Small intestine (tissue), 7 donors: ENCODE measurements around the gene CACNA2D1. TPM values are rescaled to one million over a fixed set of nuclear protein-coding genes. Genes with fewer than 3 reads are reported as not detected.

Source experiments
- DNase-seq, 2 donors: peaks; one replicate each; pipeline versions ENCODE4 v3.0.0 to v3.0.0-alpha.2; 2013
- FAIRE-seq: peaks from 2 replicates; lab custom pipeline; 2012; peaks lifted over from hg19 to GRCh38; lab: Jason Lieb, UNC
- H3K27ac ChIP-seq, 3 donors: one replicate each; pipeline ENCODE4 v1.5.1; 2013; ENCODE audit warnings: low read length in 2 of 3, mild to moderate bottlenecking in 2 of 3, control low read depth in 1 of 3, inconsistent platforms in 1 of 3, low read depth in 1 of 3, moderate library complexity in 1 of 3
- H3K27me3 ChIP-seq, 3 donors: one replicate each; pipeline ENCODE4 v1.6.1; 2013; ENCODE audit warnings: low read length in 3 of 3, inconsistent platforms in 1 of 3; ENCODE audit not compliant: control insufficient read depth in 3 of 3, insufficient read depth in 3 of 3
- H3K36me3 ChIP-seq, 3 donors: one replicate each; pipeline ENCODE4 v1.6.1; 2013; ENCODE audit warnings: low read length in 3 of 3, inconsistent platforms in 1 of 3, low read depth in 1 of 3, mild to moderate bottlenecking in 1 of 3, moderate library complexity in 1 of 3; ENCODE audit not compliant: control insufficient read depth in 3 of 3, insufficient read depth in 2 of 3
- H3K4me1 ChIP-seq, 3 donors: one replicate each; pipeline ENCODE4 v1.6.1; 2013; ENCODE audit warnings: low read length in 2 of 3, inconsistent platforms in 1 of 3, low read depth in 1 of 3, mild to moderate bottlenecking in 1 of 3, moderate library complexity in 1 of 3; ENCODE audit not compliant: control insufficient read depth in 3 of 3, insufficient read depth in 2 of 3
- H3K4me3 ChIP-seq, 3 donors: one replicate each; pipeline ENCODE4 v1.5.1; 2013; ENCODE audit warnings: low read length in 3 of 3, control low read depth in 1 of 3, inconsistent platforms in 1 of 3, low read depth in 1 of 3, mild to moderate bottlenecking in 1 of 3, moderate library complexity in 1 of 3
- H3K9me3 ChIP-seq, 2 donors: one replicate each; pipeline ENCODE4 v1.6.1; 2013; ENCODE audit warnings: low read depth in 1 of 2, low read length in 1 of 2; ENCODE audit not compliant: control insufficient read depth in 2 of 2, insufficient read depth in 1 of 2
- WGBS, 3 donors: extraction: QIAGEN DNeasy Blood & Tissue Kit; methylation state at CpG; one replicate each; pipeline ENCODE4 v1.1.7; 2013; 5-methylcytosine and 5-hydroxymethylcytosine counted together
- polyA plus RNA-seq, 4 donors: library from polyadenylated mRNA; stranded (reverse) in 3 of 4; unstranded in 1 of 4; fragments of 200-250 nt in 3 of 4; fragments of 120-200 nt in 1 of 4; gene quantifications; one replicate each; pipeline versions ENCODE4 v1.2.1 to v1.2.3, GENCODE V29; 2013
- donor health status: healthy with polysubstance abuse.
- donor health status: control.
- donor health status: control.
- donor health status: Bipolar disorder and iron deficiency.
- donor health status: healthy.

Gene CACNA2D1
- polyA plus RNA-seq, 4 donors, result 1.3 to 4.8 (median 2.7) TPM

DNA sequence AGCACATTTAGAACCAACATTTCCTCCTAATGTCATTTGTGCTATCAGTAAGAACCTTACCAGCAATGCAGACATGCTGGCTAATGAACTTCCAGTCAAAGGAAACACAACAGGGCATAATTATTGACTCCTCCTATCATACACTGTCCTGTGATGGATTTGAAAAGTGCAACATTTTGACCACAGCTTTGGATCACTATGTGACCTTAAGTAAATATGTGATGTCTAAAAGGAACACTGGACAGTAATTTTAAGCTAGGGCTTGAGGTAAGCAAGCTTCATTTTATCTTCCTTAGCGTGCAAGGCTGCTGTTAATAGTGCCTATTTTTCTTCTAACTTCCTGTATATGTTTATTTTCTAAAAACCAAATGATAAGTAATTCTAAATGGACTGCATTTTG, 433.2 kb downstream of the CACNA2D1 start:
- 73 to 84% (median 80%) methylated on average over 1 of the region's 1 CpG for WGBS, 3 donors
- H3K4me3 ChIP-seq, result no peak overlapping the region
- H3K36me3 ChIP-seq, result no peaks in the 10 kb centered on the region
- no peaks in the 10 kb centered on the region for H3K27me3 ChIP-seq
- H3K4me1 ChIP-seq, result no peaks in the 10 kb centered on the region
- no peak overlapping the region for H3K27ac ChIP-seq
- H3K9me3 ChIP-seq, result no peaks in the 10 kb centered on the region
- no peak for FAIRE-seq
- DNase-seq, result no peak

- Histone ChIP-seq H3K27me3 (no peaks in the 10 kb centered on the region), H3K9me3 (no peaks in the 10 kb centered on the region), H3K27ac (no peak overlapping the region), H3K4me1 (no peaks in the 10 kb centered on the region), H3K36me3 (no peaks in the 10 kb centered on the region), H3K4me3 (no peak overlapping the region)
- no peak for FAIRE-seq
- DNase-seq, result peak in 1 of 2 donors; percentile 77
- WGBS, 3 donors, result 13 to 38% (median 31%) methylated on average over 3 of the region's 3 CpGs
Measured at GRCh38 chr7:82007315-82007714, 436.3 kb downstream of the CACNA2D1 start.

GRCh38 chr7:82005056-82005455, 438.5 kb downstream of the CACNA2D1 start:
- Histone ChIP-seq H3K36me3 (no peaks in the 10 kb centered on the region), H3K9me3 (no peaks in the 10 kb centered on the region), H3K27ac (no peak overlapping the region), H3K4me3 (no peak overlapping the region), H3K27me3 (no peaks in the 10 kb centered on the region), H3K4me1 (no peaks in the 10 kb centered on the region)
- peak in 1 of 2 donors; percentile 69 for DNase-seq
- 22 to 61% (median 39%) methylated on average over 2 of the region's 2 CpGs for WGBS, 3 donors
- peak; percentile 93 for FAIRE-seq

DNA sequence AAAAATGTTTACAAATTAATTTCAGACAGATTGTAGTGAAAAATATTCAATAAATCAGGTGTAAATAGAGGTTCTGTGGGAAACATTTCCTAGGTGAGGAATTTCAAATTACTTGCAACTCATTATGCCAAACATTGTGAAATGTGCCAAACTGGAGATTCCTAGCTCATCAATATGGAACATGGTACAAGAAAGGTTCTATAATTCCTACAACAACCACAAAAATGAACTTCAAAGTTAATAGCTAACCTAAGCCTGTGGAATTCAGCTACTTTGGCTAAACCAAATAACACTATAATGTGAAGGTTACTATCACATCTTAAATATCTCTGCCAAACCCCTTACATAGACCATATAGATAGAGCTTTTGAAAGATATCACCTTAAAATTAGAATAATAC, 450.4 kb downstream of the CACNA2D1 start:
- Histone ChIP-seq H3K4me1 (no peaks in the 10 kb centered on the region), H3K27ac (no peak overlapping the region), H3K9me3 (no peaks in the 10 kb centered on the region), H3K4me3 (no peak overlapping the region), H3K36me3 (no peaks in the 10 kb centered on the region), H3K27me3 (no peaks in the 10 kb centered on the region)
- no peak for FAIRE-seq
- no peak for DNase-seq

- no peaks in the 10 kb centered on the region for H3K4me1 ChIP-seq
- FAIRE-seq, result no peak
Measured at GRCh38 chr7:81990395-81990794, 453.2 kb downstream of the CACNA2D1 start.

DNA sequence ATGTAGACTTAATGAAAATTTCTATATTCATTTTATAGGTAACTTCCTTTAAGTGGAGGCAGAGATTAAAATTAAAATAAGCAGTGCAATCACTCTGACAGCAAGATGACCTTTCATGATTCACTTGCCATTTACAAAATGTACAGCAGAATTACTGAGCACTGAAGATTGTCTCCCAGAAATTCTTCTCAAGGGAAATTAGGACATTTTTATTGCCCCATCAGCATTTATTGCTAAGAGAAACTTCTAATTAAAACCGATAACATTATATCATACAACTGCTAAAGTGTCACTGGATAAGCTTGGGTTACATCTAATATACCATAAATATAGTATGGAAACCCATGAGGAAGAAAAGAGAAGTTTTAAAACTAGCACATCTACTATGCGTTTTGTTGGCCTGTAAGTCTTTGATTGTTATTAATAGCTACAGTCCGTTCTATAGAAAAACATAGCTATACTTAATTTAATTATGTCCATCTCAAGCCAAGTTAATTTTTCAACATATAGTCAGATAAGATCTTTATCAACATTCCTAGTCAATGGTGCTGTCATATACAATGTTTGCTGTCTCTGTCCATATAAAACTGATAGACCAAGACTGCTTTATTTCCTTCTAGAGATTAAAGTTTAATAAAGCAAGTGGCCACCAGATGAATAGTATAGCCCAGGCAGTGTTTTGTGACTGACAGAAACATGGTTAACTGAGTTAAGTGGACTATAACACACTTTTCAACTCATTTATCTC, 456.7 kb downstream of the CACNA2D1 start:
- H3K4me3 ChIP-seq, result no peak overlapping the region
- H3K36me3 ChIP-seq, result no peaks in the 10 kb centered on the region
- no peak overlapping the region for H3K27ac ChIP-seq
- FAIRE-seq (no peak), DNase-seq (no peak)
- no peaks in the 10 kb centered on the region for H3K4me1 ChIP-seq
- no peaks in the 10 kb centered on the region for H3K9me3 ChIP-seq
- no peaks in the 10 kb centered on the region for H3K27me3 ChIP-seq
- 75 to 85% (median 80%) methylated on average over 3 of the region's 3 CpGs for WGBS, 3 donors

More at GRCh38 chr7:81990395-81990794, 453.2 kb downstream of the CACNA2D1 start:
- WGBS, 3 donors, result 87 to 94% (median 91%) methylated on average over 2 of the region's 2 CpGs
- no peak for DNase-seq
- Histone ChIP-seq H3K9me3 (no peaks in the 10 kb centered on the region), H3K4me3 (no peak overlapping the region), H3K27me3 (no peaks in the 10 kb centered on the region), H3K27ac (no peak overlapping the region), H3K36me3 (no peaks in the 10 kb centered on the region)

DNA sequence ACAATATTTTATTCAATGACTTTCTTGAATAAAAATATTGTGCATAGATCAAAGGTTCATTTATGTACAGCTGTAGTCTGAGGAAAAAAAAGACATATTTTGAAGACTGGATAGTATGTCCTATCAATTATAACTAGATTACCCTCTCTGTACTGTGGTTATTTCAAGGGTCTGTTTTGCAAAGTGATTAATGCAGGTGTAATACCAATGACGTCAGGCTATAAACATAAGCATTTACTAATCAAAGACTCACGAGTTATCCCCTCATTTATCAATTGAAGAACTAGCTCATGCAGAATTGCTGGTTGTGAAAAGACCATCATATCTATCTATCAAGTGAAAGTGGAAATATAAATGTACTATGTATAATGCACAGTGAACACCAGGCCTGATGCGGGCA, 460.2 kb downstream of the CACNA2D1 start:
- no peaks in the 10 kb centered on the region for H3K9me3 ChIP-seq
- no peaks in the 10 kb centered on the region for H3K4me1 ChIP-seq
- H3K27me3 ChIP-seq, result no peaks in the 10 kb centered on the region
- DNase-seq, result no peak
- 70 to 77% (median 75%) methylated on average over 3 of the region's 3 CpGs for WGBS, 3 donors
- H3K27ac ChIP-seq, result no peak overlapping the region
- FAIRE-seq, result no peak
- no peak overlapping the region for H3K4me3 ChIP-seq
- no peaks in the 10 kb centered on the region for H3K36me3 ChIP-seq

DNA sequence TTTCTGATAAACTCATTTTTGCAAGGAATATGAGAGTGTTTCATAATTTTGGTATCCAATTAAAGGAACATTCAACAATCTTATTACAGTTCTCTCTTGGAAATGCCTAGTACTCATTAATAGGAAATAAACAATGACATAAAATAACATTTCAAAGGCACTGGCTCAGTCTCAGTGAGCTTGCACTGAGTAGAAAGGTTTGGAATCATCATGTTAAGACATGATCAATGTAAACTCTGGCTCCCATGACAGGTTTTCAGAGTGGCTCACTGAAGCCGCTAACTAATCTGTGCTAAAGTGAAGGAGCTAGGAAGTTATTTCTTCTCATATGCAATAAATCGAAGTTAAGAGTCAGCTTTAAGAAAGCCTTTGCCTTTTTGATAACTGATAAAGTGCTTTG, 470.5 kb downstream of the CACNA2D1 start:
- FAIRE-seq, result no peak
- no peak for DNase-seq
- Histone ChIP-seq H3K27ac (no peak overlapping the region), H3K9me3 (no peaks in the 10 kb centered on the region), H3K4me3 (no peak overlapping the region), H3K4me1 (no peaks in the 10 kb centered on the region), H3K27me3 (no peaks in the 10 kb centered on the region), H3K36me3 (no peaks in the 10 kb centered on the region)
- 77 to 88% (median 84%) methylated on average over 2 of the region's 2 CpGs for WGBS, 3 donors

DNA sequence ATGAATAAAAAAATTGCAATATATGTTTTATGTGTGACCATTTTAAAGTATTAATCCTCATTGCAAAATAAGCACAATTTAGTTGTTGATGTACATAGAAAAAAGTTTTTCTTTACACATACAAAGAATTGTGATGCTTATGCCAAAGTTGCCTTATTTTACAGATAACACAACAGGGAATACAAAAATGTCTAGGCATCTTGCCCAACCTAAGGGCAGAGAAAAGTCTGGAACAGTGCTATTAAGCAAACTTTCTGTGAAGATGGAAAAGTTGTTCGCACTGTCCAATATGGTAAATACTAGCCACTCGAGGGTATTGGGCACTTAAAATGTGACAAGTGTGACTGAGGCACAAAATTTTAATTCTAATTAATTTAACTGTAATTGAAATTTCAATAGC, 483.6 kb downstream of the CACNA2D1 start:
- DNase-seq, result no peak
- Histone ChIP-seq H3K27me3 (no peaks in the 10 kb centered on the region), H3K27ac (no peak overlapping the region), H3K4me1 (no peaks in the 10 kb centered on the region), H3K36me3 (no peaks in the 10 kb centered on the region), H3K9me3 (no peaks in the 10 kb centered on the region), H3K4me3 (no peak overlapping the region)
- 79 to 90% (median 81%) methylated on average over 2 of the region's 2 CpGs for WGBS, 3 donors
- no peak for FAIRE-seq
